GM18517 (cell line): Measurements from ENCODE around the gene ZNF503.

Experiments
- ATAC-seq: cut with Tn5 transposase; IDR thresholded peaks from one replicate; pipeline ENCODE4 v1.9.1; 2021; ENCODE audit warnings: mild to moderate bottlenecking, moderate library complexity; ENCODE audit not compliant: unreplicated experiment

The ZNF503 gene

GRCh38 chr10:75401569-75402485, at the start of gene ZNF503:
TSS of gene ZNF503 (minus strand) at chr10:75401764. CDS start at chr10:75401419, 345 bp downstream.
- peak; percentile 64 for ATAC-seq

DNA sequence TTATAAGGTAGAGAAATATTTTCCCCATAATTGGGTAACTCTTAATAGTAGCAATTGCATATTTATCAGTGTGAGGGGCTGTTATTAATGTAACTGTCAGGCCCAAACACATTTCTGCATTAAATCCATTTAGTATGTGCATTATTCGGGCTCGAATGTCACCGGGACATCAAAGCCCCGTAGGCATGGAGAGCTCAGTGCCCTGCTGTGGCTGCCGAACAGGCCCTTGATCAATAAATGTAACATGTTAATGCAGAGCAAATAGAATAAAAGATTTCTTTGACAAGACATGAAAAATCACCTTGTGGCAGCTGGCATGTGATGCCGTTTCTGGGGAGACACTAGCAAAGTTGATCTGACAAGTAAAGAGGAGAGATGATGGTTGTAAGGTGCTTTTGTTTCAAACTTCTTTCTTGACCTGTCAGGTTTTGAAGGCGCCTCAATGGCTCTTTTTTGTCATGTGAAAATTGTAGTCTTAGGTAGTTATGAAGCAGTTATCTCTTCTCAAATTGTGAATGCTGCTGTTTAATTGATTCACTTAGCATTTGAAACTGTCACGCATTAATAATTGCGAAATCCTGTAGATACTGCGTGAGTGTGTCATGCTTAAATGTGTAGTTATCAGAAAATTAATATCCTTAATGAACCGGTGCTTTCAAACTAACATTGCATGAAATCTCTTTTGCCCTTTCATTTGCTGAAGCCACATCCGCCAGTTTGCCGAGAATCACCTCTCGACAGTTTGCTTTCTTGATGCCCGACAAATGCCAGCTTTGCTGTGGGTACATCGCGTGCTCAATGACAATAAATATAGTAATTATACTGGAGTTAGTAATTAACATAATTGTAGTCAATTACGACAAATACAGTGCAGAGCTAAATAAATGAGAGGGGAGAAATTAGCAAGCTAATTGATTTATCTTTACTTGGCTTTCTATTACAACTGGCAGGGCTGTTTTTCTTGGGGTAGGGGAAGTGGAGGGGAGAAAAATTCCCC, 49.4 kb upstream of the ZNF503 start:
- no peak for ATAC-seq

DNA sequence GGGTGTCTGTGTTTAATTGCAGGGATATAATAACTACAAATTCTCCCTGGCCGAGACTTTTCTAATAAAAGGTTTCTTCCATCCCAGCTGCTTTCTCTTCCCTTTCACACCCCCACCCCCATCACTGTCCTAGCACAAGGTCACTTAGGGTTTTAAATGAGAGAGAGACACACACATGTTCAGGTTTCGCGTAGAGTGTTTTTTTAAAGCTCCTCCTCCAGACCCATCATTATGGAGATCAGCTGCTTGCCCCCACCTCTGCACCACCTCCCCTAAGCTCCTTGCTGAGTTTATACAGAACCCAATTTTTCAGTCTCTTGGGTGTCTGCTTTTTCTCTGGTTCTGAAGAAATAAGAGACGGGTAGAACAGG, 48.5 kb upstream of the ZNF503 start:
- ATAC-seq = no peak

GRCh38 chr10:75449382-75450074, 48.0 kb upstream of the ZNF503 start:
- ATAC-seq = no peak

DNA sequence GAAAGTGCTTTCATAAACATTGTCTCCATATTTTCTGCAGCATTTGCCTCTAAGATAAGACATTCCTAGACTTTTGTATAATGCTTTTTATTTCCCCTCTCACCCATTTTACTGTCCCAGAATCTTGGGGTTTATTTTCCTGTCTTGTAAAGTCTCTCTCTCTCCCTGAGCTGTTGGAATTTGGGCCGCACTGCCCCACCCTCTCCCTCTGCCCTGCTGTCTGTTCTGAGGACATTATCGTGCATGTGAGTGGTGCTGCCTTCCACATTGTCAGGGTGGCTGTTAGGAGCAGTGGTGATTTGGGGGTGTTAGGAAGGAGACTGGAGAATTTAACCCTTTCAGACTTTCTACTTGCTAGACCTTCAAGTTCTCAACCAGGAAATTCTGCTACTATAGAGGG, 46.6 kb upstream of the ZNF503 start:
- ATAC-seq = no peak

- ATAC-seq = no peak
These were observed 44.9 kb upstream of the ZNF503 start for GRCh38 chr10:75446508-75446907.

DNA sequence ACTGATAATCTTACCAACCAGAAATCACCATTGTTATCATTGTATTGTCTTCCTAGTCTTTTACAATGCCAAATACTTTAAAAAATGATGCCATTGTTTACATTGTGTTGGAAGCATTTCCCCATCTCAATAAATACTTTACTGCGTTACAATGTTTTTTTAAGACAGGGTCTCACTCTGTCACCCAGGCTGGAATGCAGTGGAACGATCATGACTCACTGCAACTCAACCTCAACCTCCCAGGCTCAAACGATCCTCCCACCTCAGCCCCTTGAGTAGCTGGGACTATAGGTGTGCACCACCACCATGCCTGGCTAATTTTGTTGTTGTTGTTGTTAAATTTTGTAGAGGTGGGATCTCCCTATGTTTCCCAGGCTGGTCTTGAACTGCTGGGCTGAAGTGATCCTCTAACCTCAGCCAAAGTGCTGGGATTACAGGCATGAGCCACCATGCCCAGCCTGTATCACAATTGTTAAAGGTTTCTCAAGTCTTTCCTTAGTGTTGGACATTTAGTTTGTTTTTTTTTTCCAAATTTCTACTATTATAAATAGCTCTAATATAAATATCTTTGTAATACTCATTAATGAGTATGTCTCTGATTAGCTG, 43.3 kb upstream of the ZNF503 start:
- no peak for ATAC-seq

DNA sequence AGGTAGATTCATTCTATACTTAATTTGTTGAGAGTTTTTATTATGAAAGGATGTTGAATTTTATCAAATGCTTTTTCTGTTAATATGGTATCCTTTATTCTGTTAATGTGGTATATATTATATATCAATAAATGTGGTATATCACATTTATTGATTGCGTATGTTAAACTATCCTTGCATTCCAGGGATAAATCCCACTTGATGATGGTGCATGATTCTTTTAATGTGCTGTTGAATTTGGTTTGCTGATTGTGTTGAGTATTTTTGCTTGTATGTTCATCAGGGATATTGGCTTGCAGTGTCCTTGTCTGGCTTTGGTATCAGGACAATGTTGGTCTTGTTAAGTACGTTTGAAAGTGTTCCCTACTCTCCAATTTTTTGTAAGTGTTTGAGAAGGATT, 41.8 kb upstream of the ZNF503 start:
- no peak for ATAC-seq

DNA sequence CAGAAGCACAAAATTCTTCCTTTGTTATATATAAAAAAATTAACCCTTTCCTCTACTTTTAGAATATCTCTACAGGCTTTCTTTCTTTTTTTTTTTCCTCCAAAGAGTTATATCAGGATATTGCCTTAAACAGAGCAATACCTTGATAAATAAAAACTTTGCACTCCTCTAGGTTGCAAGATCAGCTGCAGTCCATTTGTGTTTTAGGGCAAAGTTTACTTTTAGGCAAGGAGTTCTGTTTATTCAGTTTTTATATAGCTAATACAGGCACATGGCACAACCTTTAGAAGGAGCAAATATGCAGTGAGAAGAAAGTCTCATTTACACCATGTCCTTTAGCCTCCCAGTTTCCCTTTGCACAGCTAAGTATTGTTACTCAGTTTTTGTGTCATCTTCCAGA, 40.1 kb upstream of the ZNF503 start:
- no peak for ATAC-seq

DNA sequence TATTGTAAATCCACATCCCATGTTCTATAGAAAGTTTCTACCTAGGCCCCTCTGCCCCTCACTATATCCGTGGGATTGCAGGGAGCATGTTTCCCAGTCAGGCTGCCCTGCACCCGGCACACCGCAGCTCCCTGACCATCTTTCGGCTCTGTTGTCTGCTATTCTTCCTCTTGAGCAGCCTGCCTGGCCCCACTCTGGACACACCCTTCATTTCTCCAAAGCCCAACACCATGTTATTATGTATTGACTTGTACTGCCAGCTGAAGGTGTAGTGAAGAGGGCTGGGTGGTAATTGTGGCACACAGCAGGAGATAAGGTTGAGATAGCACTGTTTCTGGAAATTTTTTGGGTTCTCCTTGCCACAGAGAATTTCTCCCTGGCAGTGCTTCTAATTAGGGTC, 39.6 kb upstream of the ZNF503 start:
- no peak for ATAC-seq

- ATAC-seq = no peak
These were observed 38.8 kb upstream of the ZNF503 start for GRCh38 chr10:75440271-75440793.

GRCh38 chr10:75439811-75440210, 38.2 kb upstream of the ZNF503 start:
- no peak for ATAC-seq

GRCh38 chr10:75438275-75438674, 36.7 kb upstream of the ZNF503 start:
- ATAC-seq = no peak

GRCh38 chr10:75437693-75438092, 36.1 kb upstream of the ZNF503 start:
- no peak for ATAC-seq

- no peak for ATAC-seq
These were observed 35.3 kb upstream of the ZNF503 start for GRCh38 chr10:75436896-75437295.

DNA sequence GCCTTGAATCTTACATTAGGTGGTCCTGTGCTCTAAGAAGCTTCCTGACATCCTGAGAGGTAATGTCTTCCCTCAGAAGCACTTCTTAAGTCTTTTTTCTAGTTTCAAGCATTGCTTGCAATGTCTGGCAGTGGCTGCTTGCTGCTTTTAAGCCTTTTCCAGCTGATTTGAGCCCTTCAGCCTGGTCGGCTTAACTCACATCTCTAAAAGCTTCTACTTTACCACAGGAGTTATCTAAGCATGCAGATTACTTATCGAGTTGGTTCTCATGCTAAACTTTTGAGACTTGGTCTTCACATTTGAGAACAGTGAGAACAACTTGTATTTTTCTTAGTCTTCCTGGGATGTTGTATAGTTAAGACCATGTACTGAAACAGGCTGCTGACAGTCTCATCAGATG, 33.7 kb upstream of the ZNF503 start:
- no peak for ATAC-seq

DNA sequence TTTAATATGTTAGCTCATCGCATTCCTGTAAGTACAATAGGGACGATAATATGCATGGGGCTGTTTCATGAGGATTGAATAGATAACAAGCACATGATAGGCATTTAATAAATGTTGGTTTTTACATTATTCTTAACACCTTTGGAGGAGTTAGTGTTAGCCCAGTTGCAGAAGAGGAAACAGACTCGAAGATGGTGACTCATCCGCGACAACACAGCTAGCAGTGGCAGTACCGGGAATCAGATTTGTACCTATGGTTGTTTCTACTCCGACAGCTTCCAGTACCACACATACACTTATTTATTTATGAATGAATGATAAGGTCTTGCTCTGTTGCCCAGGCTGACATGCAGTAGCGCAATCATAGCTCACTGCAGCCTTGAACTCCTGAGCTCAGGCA, 32.7 kb upstream of the ZNF503 start:
- no peak for ATAC-seq

GRCh38 chr10:75433216-75433615, 31.7 kb upstream of the ZNF503 start:
- ATAC-seq = no peak

DNA sequence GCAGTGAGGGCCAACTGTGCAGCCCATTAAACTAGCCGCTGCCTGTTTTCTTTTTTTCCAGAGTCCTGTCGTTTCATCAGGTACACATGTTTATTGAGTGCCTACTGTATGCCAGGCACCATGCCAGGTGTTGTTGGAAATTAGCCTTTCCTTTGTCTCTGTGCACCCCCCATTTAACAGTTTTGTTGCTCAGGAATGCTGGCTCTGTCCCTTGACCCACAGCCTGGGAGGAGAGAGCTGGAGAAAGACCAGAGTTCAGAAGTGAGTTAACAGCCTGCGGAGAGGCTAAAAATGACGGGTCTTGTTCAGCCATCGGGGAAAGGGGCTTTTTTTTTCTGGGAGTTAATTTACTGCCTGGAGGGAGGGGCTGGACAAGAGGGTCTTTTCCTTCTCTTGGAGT, 31.2 kb upstream of the ZNF503 start:
- ATAC-seq = no peak

DNA sequence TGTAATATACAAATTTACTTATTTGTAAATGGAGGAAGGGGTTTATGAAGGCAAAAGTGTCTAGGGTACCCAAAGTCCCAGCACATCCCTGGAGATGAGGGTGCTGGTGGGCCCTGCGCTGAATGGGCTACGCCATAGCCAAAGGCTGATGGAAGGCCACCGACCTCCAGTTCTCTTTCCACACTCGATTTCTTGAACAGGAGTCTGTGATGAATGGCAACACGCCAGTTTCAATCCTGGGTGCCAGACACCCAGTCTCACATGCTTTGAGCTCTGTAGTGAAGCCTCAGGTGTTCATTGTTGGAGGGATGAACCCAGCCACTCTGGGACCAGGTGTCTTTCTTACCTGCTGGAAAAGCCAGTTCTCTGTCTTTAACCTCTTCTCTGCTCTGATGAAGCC, 30.6 kb upstream of the ZNF503 start:
- ATAC-seq = no peak
